Transverse colon (tissue), 4 donors: ENCODE measurements around the gene WDR62. TPM values are rescaled to one million over a fixed set of nuclear protein-coding genes. Genes with fewer than 3 reads are reported as not detected.
"Not testable (repeated sequence)": the region's sequence is repeated elsewhere in the genome, so short reads cannot be mapped to it uniquely, and the experiment has no call there.

Experiments
- DNase-seq: peaks from one replicate; pipeline ENCODE4 v3.0.0-alpha.2; 2019
- H3K27ac ChIP-seq, 4 donors: fragments of 200-600 bp; sonication (generic); 2 replicates each; pipeline ENCODE4 v1.5.1; 2016 to 2018; ENCODE audit warnings: inconsistent platforms in 4 of 4
- H3K27me3 ChIP-seq: fragments of 200-600 bp; sonication (generic); 2 replicates; pipeline ENCODE4 v1.5.1; 2017; ENCODE audit warnings: inconsistent platforms
- H3K36me3 ChIP-seq, 4 donors: fragments of 200-600 bp; sonication (generic); 2 replicates each; pipeline ENCODE4 v1.5.1; 2017 to 2019; ENCODE audit warnings: inconsistent platforms in 4 of 4
- H3K4me1 ChIP-seq, 4 donors: fragments of 200-600 bp; sonication (generic); 2 replicates each; pipeline ENCODE4 v1.5.1; 2017 to 2020; ENCODE audit warnings: inconsistent platforms in 4 of 4
- H3K4me3 ChIP-seq, 4 donors: fragments of 200-600 bp; sonication (generic); 1 replicate in 1 of 4; 2 replicates in 3 of 4; pipeline versions ENCODE4 v1.5.1 to v1.6.1; 2017 to 2019; ENCODE audit warnings: inconsistent platforms in 4 of 4
- H3K9me3 ChIP-seq, 2 donors: fragments of 200-600 bp; sonication (generic); 2 replicates each; pipeline ENCODE4 v1.5.1; 2017 to 2019; ENCODE audit warnings: inconsistent platforms in 2 of 2
- EP300 ChIP-seq: sonication (generic); formaldehyde crosslinking; IDR thresholded peaks from one replicate; pipeline ENCODE4 v1.6.1; 2017; ENCODE audit warnings: antibody characterized with exemption, low read depth
- POLR2A ChIP-seq: fragments of 450-650 bp; IDR thresholded peaks from one replicate; pipeline ENCODE4 v1.6.1; 2016; ENCODE audit warnings: antibody characterized with exemption, mild to moderate bottlenecking, moderate library complexity
- POLR2AphosphoS5 ChIP-seq, 3 donors: sonication (generic); formaldehyde crosslinking; IDR thresholded peaks; one replicate each; pipeline ENCODE4 v1.6.1; 2016; ENCODE audit warnings: antibody characterized with exemption in 3 of 3
- WGBS, 2 donors: methylation state at CpG; one replicate each; pipeline ENCODE4 v1.1.5; 2018; ENCODE audit warnings: low coverage in 1 of 2; 5-methylcytosine and 5-hydroxymethylcytosine counted together
- in situ Hi-C, 4 donors: fragments of 200-750 bp; cut with MboI; loops; one replicate each; pipeline versions ENCODE4 v1.15.0 to v1.15.1; 2017; ENCODE audit warnings: low sequenced_read_pairs in 3 of 4, low pct_ligation_motif_present in 1 of 4, low pct_unique_long_range_greater_than_20kb in 1 of 4
- intact Hi-C: fragments of 100-400 bp; cut with DNase I; formaldehyde crosslinking; loops from one replicate; pipeline ENCODE4 v1.15.1; 2023; ENCODE audit warnings: low total_unique reads
- total RNA-seq, 4 donors: library from RNA; depleted of rRNA; stranded (reverse); fragments of >200 nt; gene quantifications; one replicate each; pipeline ENCODE4 v1.1.0, GENCODE V29; 2016
- TF ChIP-seq, protein P1 (sequence below), 5 experiments: fragments of 200-600 bp in 3 of 5; fragments of 450-650 bp in 2 of 5; sonication (generic) in 3 of 5; IDR thresholded peaks; 1 replicate in 2 of 5; 2 replicates in 3 of 5; pipeline ENCODE4 v1.5.1; 2016 to 2017; ENCODE audit warnings: antibody characterized with exemption in 5 of 5, inconsistent platforms in 3 of 5, mild to moderate bottlenecking in 2 of 5, moderate library complexity in 1 of 5

Gene WDR62
- total RNA-seq, 4 donors from 2014 or later: 0.37 to 20.7 (median 0.97) TPM

DNA sequence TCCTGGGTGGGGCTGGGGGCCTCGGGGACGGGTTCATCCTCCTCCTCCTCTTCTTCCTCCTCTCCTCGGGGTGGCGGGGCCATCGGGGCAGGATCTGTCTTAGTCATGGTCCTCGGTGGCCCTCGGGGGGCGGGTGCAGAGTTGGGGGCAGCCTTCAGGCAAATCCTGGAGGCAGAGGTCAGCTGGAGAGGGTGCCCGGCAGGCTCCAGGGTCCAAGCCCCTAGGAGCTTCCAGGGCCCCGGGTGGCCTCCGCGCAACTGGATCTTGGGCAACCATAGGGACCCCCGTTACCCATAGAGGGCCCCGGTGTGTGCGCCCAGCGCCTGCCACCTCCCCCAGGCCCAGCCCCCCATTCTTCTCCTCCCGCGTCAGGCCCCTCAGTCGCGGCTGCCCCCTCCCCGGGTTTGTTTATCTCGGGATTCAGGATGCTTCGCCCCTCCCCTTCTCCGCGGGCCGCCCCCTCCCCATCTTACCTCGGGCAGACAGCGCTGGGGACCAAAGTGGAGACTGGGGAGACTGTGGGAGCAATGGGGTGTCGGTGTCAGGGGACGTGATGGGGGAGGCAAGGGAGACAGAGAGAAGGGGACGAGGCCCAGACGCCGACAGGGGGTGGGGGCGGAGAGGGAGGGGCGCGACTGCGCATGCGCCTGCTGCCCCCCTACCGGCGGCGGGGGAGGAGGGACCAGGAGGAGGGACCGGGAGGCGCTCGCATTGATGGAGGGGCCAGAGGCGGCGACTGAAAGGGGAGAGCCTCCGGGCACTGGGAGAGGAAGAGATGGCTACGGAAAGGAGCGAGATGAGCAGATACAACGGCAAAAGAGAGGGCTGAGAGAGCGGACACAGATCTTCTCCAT lies 22.2 kb upstream of the WDR62 start, which contains the start of gene CLIP3:
TSS of gene CLIP3 (minus strand) at position 623 of the 854 bp plus-strand sequence. CDS start at position 107, 516 bp downstream.
- peak; percentile 45 for DNase-seq
- H3K27me3 ChIP-seq: no peaks in the 10 kb centered on the region
- WGBS, 2 donors: 20 to 55% methylated on average over 1 to 41 of the region's 51 CpGs
- TF ChIP-seq EP300: no peak
- TF ChIP-seq POLR2AphosphoS5 (IDR thresholded peaks at IDR 0.05): peak in 1 of 3 donors; percentile 20
- TF ChIP-seq, protein P1, sequence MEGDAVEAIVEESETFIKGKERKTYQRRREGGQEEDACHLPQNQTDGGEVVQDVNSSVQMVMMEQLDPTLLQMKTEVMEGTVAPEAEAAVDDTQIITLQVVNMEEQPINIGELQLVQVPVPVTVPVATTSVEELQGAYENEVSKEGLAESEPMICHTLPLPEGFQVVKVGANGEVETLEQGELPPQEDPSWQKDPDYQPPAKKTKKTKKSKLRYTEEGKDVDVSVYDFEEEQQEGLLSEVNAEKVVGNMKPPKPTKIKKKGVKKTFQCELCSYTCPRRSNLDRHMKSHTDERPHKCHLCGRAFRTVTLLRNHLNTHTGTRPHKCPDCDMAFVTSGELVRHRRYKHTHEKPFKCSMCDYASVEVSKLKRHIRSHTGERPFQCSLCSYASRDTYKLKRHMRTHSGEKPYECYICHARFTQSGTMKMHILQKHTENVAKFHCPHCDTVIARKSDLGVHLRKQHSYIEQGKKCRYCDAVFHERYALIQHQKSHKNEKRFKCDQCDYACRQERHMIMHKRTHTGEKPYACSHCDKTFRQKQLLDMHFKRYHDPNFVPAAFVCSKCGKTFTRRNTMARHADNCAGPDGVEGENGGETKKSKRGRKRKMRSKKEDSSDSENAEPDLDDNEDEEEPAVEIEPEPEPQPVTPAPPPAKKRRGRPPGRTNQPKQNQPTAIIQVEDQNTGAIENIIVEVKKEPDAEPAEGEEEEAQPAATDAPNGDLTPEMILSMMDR (IDR thresholded peaks at IDR 0.05): peak in 1 of 5 experiments; percentile 24
- no peaks in the 10 kb centered on the region for H3K9me3 ChIP-seq
- H3K4me1 ChIP-seq: peaks cover 0 to 12% (median 3%) of the 10 kb centered on the region in 4 donors
- in situ Hi-C loops (no loop called here), intact Hi-C loops (no loop called here)
- H3K27ac ChIP-seq: peak within 1 kb of the TSS; percentile 37 to 81 (median 65)
- peak within 1 kb of the TSS; percentile 36 to 65 (median 40) for H3K4me3 ChIP-seq
- no peaks in the 10 kb centered on the region for H3K36me3 ChIP-seq

DNA sequence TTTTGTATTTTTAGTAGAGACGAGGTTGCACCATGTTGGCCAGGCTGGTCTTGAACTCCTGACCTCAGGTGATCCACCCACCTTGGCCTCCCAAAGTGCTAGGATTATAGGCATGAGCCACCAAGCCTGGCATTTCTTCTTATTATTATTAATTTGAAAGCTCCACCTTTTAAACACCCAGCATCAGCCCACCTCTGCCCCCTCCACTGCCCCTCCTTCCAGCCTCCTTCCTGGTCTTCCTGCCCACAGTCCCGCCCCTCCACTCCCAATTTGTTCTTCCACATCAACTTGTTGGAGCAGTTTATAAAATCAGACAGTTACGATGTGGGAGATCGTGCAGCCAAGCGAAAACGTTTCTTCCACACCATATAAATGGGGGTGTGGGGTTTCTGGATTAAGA lies 14.2 kb upstream of the WDR62 start:
- Histone ChIP-seq H3K4me1 (peaks cover 0 to 20% (median 6%) of the 10 kb centered on the region in 4 donors), H3K27me3 (no peaks in the 10 kb centered on the region), H3K9me3 (no peaks in the 10 kb centered on the region), H3K36me3 (peaks cover 0 to 6% (median 0%) of the 10 kb centered on the region in 4 donors), H3K27ac (peak overlapping the region in 2 of 4 donors; percentile 39 to 48), H3K4me3 (no peak overlapping the region)
- DNase-seq: no peak
- TF ChIP-seq EP300: no peak
- TF ChIP-seq, protein P1 (IDR thresholded peaks at IDR 0.05): no peak
- no peak for TF ChIP-seq POLR2A
- TF ChIP-seq POLR2AphosphoS5 (IDR thresholded peaks at IDR 0.05): no peak
- in situ Hi-C loops: no loop called here
- intact Hi-C loops: no loop called here
- 73 to 83% methylated on average over 5 to 6 of the region's 6 CpGs for WGBS, 2 donors

DNA sequence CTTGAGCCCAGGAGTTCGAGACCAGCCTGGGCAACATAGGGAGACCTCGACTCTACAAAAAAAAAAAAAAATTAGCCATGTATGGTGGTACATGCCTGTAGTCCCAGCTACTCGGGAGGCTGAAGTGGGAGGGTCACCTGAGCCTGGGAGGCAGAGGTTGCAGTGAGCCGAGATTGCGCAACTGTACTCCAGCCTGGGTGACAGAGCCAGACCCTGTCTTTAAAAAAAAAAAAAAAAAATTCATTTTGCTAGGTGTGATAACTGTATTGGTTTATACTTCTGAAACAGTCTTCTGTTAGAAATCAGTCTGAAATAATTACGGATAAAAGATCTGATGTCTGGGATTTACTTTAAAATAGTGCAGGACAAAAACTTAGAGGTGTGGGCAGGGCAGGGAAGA lies 13.6 kb upstream of the WDR62 start:
- intact Hi-C loops, DNase-seq, H3K36me3 ChIP-seq, H3K4me3 ChIP-seq, H3K27me3 ChIP-seq, in situ Hi-C loops, H3K9me3 ChIP-seq: not testable (repeated sequence)
- WGBS, 2 donors: 87 to 93% methylated on average over 5 to 6 of the region's 6 CpGs
- Histone ChIP-seq H3K4me1 (peaks cover 0 to 20% (median 6%) of the 10 kb centered on the region in 4 donors), H3K27ac (peak overlapping the region; percentile 39 to 73 (median 52))

DNA sequence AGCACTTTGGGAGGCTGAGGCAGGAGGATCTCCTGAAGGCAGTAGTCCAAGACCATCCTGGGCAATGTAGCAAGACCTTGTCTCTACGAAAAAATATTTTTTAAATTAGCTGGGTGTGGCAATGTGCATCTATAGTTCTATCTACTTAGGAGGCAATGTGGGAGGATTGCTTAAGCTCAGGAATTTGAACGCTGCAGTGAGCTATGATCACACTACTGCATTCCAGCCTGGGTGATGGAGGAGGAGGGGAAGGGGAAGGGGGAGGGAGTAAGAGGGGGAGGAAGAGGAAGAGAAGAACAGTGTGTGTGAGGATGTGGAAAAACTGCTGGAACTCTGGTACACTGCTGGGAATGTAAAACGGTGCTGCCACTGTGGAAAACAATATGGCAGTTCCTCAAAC lies 12.9 kb upstream of the WDR62 start:
- peak overlapping the region; percentile 39 to 73 (median 61) for H3K27ac ChIP-seq
- DNase-seq: no peak
- no peak overlapping the region for H3K4me3 ChIP-seq

More for the DNA sequence above, 12.9 kb upstream of the WDR62 start:
- H3K9me3 ChIP-seq: no peaks in the 10 kb centered on the region
- peaks cover 0 to 22% (median 6%) of the 10 kb centered on the region in 4 donors for H3K4me1 ChIP-seq
- TF ChIP-seq EP300 (no peak), POLR2AphosphoS5 (IDR thresholded peaks at IDR 0.05) (no peak), POLR2A (no peak)
- TF ChIP-seq, protein P1 (IDR thresholded peaks at IDR 0.05): no peak
- intact Hi-C loops: no loop called here
- peaks cover 0 to 6% (median 0%) of the 10 kb centered on the region in 4 donors for H3K36me3 ChIP-seq
- WGBS, 2 donors: 38 to 42% methylated on average over 3 of the region's 3 CpGs
- in situ Hi-C loops: no loop called here
- no peaks in the 10 kb centered on the region for H3K27me3 ChIP-seq
